Adrenal gland (tissue), 5 donors: ENCODE data around the gene ARPC5.

Experiments
- CTCF ChIP-seq, 6 experiments: fragments of 450-650 bp in 4 of 6; fragments of 200-600 bp in 2 of 6; sonication (generic) in 1 of 6; IDR thresholded peaks; 1 replicate in 5 of 6; 2 replicates in 1 of 6; pipeline versions ENCODE4 v1.5.1 to v1.8.0; 2016 to 2021; ENCODE audit warnings: antibody characterized with exemption in 6 of 6, mild to moderate bottlenecking in 2 of 6, moderate library complexity in 1 of 6
- POLR2A ChIP-seq, 2 donors: fragments of 450-650 bp; IDR thresholded peaks; one replicate each; pipeline ENCODE4 v1.6.1; 2017; ENCODE audit warnings: antibody characterized with exemption in 2 of 2, mild to moderate bottlenecking in 2 of 2, moderate library complexity in 1 of 2
- donor health status: DM: no; HTN: no; CAD: no.

- no peak for TF ChIP-seq CTCF (IDR thresholded peaks at IDR 0.05)
- no peak for TF ChIP-seq POLR2A (IDR thresholded peaks at IDR 0.05)
Measured at GRCh38 chr1:183675883-183676585, 40.5 kb upstream of the ARPC5 start.
